Ishikawa (cell line): ENCODE results near the gene DHPS.

Source experiments
- CREB1 ChIP-seq: IDR thresholded peaks from 2 replicates; pipeline ENCODE4 v1.6.1; 2012; ENCODE audit warnings: low read depth
- EGR1 ChIP-seq: IDR thresholded peaks from 2 replicates; pipeline ENCODE4 v1.6.1; 2012
- FOXM1 ChIP-seq: IDR thresholded peaks from 2 replicates; pipeline ENCODE4 v1.6.1; 2012; ENCODE audit warnings: low read depth, borderline replicate concordance
- MAX ChIP-seq: IDR thresholded peaks from 2 replicates; pipeline ENCODE4 v1.6.1; 2012
- RAD21 ChIP-seq: IDR thresholded peaks from 2 replicates; pipeline ENCODE4 v1.6.1; 2012; ENCODE audit warnings: low read depth
- TAF1 ChIP-seq: IDR thresholded peaks from 2 replicates; pipeline ENCODE4 v1.6.1; 2012; ENCODE audit warnings: low read depth, mild to moderate bottlenecking
- TCF12 ChIP-seq: IDR thresholded peaks from 2 replicates; pipeline ENCODE4 v1.6.1; 2012; ENCODE audit warnings: low read depth
- ZBTB7A ChIP-seq: IDR thresholded peaks from 2 replicates; pipeline ENCODE4 v1.6.1; 2012; ENCODE audit warnings: low read depth
- TF ChIP-seq, protein P1 (sequence below): IDR thresholded peaks from 2 replicates; pipeline ENCODE4 v1.6.1; 2012; ENCODE audit warnings: low read depth, mild to moderate bottlenecking
- TF ChIP-seq, protein P2 (sequence below): IDR thresholded peaks from 2 replicates; pipeline ENCODE4 v1.6.1; 2012

DNA sequence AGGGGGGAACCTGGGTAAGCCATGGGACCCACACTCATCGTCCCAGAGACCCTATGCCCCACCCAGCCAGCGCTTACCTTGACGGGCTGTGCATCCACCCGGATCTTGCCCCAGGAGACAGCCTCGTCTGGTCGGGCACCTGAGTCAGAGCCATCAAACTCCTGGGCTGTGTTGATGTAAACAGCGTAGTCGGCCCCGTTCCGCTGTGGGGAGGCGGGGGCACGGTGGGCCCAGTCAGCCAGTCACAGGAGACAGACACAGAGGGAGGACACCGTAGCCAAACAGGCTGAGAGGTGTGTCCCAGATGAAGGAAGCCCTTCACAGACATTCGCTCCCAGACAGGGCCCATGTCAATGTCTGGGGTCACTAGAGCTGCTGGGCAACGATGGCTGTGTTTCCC, 5.7 kb downstream of the DHPS start:
- TF ChIP-seq CREB1: no peak
- TF ChIP-seq MAX: no peak
- TF ChIP-seq TCF12: no peak
- TF ChIP-seq, protein P1, sequence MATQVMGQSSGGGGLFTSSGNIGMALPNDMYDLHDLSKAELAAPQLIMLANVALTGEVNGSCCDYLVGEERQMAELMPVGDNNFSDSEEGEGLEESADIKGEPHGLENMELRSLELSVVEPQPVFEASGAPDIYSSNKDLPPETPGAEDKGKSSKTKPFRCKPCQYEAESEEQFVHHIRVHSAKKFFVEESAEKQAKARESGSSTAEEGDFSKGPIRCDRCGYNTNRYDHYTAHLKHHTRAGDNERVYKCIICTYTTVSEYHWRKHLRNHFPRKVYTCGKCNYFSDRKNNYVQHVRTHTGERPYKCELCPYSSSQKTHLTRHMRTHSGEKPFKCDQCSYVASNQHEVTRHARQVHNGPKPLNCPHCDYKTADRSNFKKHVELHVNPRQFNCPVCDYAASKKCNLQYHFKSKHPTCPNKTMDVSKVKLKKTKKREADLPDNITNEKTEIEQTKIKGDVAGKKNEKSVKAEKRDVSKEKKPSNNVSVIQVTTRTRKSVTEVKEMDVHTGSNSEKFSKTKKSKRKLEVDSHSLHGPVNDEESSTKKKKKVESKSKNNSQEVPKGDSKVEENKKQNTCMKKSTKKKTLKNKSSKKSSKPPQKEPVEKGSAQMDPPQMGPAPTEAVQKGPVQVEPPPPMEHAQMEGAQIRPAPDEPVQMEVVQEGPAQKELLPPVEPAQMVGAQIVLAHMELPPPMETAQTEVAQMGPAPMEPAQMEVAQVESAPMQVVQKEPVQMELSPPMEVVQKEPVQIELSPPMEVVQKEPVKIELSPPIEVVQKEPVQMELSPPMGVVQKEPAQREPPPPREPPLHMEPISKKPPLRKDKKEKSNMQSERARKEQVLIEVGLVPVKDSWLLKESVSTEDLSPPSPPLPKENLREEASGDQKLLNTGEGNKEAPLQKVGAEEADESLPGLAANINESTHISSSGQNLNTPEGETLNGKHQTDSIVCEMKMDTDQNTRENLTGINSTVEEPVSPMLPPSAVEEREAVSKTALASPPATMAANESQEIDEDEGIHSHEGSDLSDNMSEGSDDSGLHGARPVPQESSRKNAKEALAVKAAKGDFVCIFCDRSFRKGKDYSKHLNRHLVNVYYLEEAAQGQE: no peak
- no peak for TF ChIP-seq TAF1
- no peak for TF ChIP-seq ZBTB7A
- no peak for TF ChIP-seq EGR1
- TF ChIP-seq, protein P2, sequence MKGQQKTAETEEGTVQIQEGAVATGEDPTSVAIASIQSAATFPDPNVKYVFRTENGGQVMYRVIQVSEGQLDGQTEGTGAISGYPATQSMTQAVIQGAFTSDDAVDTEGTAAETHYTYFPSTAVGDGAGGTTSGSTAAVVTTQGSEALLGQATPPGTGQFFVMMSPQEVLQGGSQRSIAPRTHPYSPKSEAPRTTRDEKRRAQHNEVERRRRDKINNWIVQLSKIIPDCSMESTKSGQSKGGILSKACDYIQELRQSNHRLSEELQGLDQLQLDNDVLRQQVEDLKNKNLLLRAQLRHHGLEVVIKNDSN: no peak
- TF ChIP-seq FOXM1: no peak
- TF ChIP-seq RAD21: no peak
